Peyer's patch (tissue), 4 donors: Measurements from ENCODE around the gene AMPD3.

Source experiments
- CTCF ChIP-seq, 6 experiments: fragments of 450-650 bp in 4 of 6; fragments of 200-600 bp in 2 of 6; sonication (generic) in 1 of 6; IDR thresholded peaks; one replicate each; pipeline ENCODE4 v1.5.1; 2017 to 2019; ENCODE audit warnings: antibody characterized with exemption in 6 of 6, mild to moderate bottlenecking in 3 of 6, moderate library complexity in 1 of 6
- POLR2A ChIP-seq, 2 donors: fragments of 450-650 bp; IDR thresholded peaks; one replicate each; pipeline ENCODE4 v1.5.1; 2017; ENCODE audit warnings: antibody characterized with exemption in 2 of 2, mild to moderate bottlenecking in 2 of 2, moderate library complexity in 2 of 2

- TF ChIP-seq CTCF (IDR thresholded peaks at IDR 0.05) (no peak), POLR2A (IDR thresholded peaks at IDR 0.05) (no peak)
Observed at GRCh38 chr11:10443152-10443551, 11.9 kb upstream of the AMPD3 start.
